ENCODE results near the gene CEP85L.

CEP85L gene

DNA sequence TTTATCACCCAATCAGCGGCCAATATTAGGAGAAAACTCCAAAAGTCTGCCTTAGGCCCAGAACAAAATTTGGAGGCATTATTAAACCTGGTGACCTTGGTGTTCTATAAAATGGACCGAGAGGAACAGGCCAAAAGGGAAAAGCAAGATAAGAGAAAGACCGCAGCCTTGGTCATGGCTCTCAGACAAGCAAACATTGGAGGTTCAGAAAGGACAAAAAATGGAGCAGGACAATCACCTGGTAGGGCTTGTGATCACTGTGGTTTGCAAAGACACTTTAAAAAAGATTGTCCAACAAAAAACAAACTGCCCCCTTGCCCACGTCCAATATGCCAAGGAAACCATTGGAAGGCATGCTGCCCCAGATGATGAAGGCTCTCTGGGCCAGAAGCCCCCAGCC lies 31.2 kb downstream of the CEP85L start:
- DNase-seq (ENCODE audit: low spot score) = no peak

DNA sequence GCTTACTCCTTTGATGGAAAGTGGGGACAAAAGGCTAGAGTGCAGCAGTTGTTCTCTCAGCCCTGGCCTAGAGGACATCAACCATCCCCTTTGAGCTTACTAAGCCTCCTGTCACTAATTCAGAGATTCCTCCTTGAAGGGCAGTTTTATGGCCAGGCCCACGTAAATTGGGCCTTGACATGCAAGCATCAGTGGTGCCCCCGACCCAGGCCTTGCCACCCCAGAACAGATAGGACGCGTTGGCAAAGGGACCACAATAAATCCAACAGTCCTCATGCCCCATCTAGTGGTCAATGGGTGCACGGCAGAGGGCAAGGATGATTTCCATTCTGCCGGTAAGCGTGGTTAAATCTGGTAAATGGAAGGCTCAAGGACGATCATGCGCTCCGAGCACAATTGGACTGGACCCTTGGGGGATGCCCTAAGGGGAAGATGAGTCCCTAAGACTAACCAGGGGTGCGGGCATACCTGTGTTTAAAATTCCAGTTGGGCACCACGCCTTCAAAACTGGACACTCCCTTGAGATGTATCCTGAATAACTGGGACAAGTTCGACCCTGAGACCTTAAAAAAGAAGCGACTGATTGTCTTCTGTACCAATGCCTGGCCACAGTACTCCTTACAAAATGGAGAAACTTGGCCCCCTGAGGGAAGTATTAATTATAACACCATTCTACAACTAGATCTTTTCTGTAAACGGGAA lies 32.6 kb downstream of the CEP85L start:
- peak; percentile 59 for DNase-seq (ENCODE audit: low spot score)

DNA sequence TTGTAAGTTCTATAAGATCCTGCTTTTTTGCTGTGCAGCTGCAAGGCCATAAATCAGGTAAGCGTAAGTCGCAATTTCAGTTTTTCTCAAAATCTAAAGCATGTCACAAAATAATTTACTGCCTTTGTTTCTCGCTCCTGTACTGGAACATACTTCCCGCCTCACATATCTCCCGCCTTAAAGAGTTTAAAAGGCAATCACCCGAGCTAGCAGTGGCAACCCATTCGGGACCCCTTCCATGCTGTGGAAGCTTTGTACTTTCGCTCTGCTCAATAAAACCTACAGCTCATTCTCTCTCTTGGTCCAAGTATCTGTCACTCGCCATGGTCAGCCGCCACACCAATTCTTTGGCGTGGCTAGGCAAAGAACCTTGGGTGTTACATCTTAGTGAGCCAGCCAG lies 34.0 kb downstream of the CEP85L start:
- DNase-seq (ENCODE audit: low spot score) = no peak

DNA sequence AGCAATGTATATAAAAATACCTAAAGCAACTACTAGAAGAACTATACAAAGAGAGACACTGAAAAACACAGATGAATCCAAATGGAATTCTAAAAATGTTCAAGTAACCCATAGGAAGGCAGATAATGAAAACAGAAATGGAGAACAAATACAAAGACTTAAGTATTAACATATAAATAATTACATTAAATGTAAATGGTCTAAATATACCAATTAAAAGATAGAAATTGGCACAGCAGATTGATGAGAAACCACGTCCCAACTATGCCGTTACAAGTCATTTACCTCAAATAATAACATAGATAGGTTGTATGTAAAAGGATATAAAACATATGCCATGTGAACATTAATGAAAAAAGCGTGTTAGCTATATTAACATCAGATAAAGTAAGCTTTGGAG lies 40.1 kb downstream of the CEP85L start:
- no peak for DNase-seq (ENCODE audit: low spot score)

DNA sequence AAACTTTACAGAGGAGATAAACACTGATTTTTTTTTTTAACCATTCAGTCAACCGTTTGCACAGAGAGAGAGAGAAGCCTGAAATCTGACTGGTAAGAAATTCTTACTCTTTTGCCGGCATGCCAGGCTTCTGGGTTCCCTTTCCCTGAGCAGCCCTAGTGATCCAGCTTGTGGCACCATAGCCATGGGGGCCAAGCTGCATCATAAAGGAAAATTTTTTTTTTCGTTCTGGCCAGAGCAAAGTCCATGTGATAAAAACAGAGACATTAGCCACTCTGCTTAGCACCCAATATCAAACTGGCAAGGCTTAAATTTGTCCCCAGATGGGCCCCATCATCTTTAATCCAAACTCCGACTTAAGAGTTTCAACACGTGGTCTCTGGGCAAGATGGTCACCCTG lies 44.5 kb downstream of the CEP85L start:
- DNase-seq (ENCODE audit: low spot score) = no peak

DNA sequence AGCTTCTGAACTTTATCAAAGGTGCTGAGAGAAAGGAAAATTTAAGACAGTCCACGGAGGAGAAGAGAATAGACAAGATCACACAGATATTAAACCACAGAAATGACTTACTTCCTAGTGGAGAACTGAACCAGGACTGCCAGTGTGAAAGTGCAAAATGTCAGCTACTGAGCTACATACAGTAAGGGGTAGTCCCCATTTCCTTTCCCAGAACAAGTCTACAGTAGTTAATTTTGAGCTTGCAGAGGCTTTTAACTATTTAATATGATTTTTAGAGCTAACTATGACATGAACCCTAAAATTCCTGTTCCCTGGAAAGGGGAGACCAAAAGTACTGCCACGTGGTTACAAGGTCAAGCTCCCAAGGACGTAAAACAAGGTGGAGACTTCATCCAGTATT lies 45.1 kb downstream of the CEP85L start:
- no peak for DNase-seq (ENCODE audit: low spot score)

DNA sequence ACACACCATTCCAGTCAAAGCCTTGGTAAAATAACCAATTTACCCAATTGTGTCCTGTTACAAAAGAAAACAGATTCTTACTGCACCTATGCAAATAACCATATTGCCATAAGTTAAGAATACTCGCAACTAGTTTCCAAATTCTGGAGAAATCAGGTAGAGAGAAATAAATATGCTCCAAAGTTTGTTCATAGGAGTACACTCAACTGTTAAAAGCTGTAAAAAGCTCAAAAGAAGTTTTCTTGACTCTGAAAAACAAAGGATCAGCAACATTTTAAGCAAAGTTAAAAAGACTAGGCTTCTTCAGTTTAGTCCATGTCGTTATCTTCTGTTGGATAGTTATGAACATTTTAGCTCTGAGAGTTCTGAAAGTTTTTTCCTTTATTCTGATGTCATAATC lies 48.0 kb downstream of the CEP85L start:
- no peak for DNase-seq (ENCODE audit: low spot score)

DNA sequence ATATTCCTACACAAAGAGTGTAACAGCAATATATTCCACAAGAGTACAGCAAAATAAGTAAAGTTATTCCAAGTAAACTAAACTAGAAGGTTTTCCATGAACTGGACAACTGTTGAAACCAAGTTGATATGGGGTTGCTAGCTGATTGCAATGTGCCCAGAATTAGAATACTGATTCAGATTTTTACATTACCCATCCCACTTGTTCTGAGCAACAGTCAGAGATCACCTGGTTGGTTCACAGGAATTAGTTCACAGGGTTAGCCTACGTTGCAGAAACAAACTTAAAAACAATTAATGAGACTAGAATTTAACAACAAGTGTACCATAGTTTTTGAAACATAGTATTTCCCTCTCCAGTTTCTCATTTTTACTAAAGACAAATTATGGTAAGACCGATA lies 49.1 kb downstream of the CEP85L start:
- no peak for DNase-seq (ENCODE audit: low spot score)

DNA sequence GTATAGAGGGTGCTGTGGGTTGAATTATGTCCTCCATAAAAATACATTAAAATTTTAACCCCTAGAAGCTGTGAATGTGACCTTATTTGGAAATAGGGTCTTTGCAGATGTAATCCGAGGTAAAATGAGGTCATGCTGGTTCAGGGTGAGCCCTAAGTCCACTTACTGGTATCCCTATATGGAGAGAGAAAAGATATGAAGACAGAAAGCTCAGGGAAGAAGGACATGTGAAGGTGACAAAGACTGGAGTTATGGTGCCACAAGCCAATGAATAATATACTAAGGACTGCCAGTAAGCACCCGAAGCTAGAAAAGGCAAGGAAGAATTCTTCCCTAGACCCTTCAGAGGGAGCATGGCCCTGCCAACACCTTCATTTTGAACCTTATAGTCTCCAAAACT lies 53.1 kb downstream of the CEP85L start:
- DNase-seq (ENCODE audit: low spot score) = no peak

DNA sequence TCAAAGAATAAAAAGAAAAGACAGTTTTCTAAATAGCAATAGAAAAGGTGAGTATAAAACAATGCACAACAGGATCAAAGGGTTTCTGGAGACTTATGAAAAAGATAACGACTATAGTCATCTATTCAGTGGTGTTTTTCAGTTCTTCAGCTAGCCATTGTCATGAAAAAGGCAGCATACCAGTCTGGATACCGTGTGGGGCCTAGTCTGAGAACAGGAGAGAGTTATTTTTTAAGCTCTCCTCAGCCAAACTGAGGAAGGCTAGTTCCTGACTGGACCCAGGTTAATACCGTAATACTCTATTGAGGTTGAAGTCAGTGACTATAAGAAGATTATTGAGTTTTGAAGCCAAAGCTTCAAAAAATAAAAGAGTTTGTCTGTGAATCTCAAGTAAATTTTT lies 53.8 kb downstream of the CEP85L start:
- no peak for DNase-seq (ENCODE audit: low spot score)

DNA sequence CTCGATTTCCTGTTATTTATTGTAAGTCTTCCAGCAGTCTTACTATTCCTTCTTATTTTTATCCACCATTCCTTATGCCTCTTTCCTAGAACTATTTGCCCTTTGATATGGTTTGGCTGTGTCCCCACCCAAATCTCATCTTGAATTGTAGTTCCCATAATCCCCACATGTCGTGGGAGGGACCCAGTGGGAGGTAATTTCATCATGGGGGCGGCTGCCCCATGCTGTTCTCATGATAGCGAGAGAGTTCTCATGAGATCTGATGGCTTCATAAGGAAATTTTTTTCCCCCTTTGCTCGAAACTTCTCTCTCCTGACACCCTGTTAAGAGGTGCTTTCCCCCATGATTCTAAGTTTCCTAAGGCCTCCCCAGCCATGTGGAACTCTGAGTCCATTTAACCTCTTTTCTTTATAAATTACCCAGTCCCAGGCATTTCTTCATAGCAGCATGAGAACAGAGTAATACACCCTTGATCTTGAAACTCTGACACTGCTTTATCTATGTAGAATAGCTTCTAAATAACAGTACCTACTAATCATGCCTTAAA lies 54.5 kb downstream of the CEP85L start:
- DNase-seq (ENCODE audit: low spot score) = no peak

DNA sequence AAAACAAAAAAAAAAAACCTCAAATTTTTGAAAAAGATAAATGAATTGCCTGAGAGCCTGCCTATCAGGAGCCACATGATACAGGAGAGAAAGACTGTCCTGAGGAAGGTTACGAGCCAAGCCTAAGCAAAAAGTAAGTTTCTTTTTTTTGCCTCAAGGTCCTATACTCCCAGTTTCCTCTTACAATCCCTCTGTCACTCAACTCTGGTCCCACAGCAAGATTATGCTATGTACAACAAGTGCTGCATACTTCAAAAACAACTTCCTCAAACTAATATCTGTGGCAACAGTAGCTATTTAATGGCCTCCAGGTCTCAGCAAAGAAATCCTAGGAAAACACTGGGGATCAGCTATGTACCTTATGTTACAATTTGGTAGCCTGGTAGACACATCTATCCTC lies 56.5 kb downstream of the CEP85L start:
- no peak for DNase-seq (ENCODE audit: low spot score)

DNA sequence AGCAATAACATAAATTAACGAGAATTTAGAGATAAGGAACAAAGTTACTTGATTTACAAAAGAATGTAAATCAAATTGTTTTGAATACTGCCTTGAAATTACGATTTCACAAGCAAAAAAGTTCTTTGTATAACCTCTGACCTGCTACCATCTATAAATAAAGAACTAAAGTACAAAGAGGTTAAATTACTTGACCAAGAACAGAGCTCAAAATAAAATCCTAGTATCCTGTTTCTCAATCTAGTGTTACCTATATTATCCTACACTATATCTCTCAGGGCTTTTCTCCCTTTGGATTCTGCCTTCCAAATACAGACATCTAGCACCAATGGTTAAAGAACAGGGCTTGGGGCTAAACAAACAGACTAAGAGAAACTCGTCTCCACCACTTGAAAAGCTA lies 59.5 kb downstream of the CEP85L start:
- no peak for DNase-seq (ENCODE audit: low spot score)

DNA sequence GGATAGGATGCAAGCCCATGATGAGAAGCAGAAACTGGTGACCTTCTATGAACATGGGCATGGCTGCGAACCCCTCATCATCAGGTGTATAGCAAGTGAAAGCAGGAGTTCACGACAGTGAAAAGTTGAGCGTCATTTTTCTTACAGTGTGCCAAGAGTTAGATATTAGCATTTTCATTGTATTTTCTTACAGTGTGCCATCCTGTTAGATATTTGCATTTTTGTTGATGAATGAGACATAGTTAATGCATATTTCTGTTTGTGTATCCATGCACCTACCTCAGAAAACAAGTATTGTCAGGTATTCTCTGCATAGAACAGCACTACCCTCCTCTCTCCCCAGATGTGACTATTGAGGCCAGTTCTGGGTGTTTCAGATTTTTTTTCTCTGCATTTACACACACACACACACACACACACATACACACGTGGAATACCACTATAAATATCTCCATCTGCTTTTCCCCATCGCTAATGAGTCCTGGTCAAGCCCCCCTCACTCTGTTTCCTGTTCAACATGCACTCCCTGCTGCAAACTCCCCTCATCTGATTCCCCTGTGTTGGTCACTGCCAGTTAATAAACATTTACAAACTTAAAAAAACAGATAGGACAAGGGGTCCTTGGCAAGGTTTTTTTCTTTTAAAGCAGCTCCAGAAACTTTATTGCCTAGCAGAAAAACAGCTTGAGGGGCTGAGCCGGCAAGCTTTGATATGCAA lies 61.6 kb downstream of the CEP85L start:
- DNase-seq (ENCODE audit: low spot score) = no peak

DNA sequence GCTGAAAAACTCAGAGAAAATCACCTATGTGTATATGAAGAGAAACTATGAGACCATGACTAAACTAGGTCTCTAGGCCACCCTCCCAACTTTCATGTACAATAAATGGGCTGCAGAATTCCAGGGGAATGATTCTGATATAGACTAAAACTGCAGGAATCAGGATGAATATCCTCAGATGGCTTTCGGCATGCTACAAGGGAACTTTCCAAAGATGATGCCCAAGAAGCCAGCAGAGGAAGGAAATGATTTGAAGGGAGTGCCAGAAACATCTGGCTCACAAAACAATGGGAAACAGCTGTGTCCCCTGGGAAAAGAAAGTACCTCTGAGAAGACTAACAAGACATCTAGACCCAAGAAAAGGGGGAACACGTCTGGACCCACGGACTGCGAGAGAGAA lies 62.2 kb downstream of the CEP85L start:
- no peak for DNase-seq (ENCODE audit: low spot score)

DNA sequence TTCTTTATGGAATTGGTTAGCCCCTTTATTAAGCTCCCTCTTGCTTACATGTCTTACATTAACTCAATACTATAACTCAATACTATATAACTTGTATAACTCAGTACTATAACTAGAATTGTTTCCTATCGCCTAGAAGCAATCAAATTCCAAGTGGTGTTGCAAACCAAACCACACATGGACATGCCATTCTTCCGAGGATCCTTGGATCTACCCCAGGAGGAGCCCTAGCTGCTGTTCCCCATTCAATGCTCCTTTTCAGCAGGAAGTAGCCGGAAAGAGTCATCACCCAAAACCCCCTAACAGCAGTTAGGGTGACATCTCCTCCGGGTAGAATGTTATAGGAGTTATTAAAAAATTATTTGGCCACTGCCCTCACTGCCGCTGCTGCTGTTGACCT lies 62.8 kb downstream of the CEP85L start:
- DNase-seq (ENCODE audit: low spot score) = no peak

DNA sequence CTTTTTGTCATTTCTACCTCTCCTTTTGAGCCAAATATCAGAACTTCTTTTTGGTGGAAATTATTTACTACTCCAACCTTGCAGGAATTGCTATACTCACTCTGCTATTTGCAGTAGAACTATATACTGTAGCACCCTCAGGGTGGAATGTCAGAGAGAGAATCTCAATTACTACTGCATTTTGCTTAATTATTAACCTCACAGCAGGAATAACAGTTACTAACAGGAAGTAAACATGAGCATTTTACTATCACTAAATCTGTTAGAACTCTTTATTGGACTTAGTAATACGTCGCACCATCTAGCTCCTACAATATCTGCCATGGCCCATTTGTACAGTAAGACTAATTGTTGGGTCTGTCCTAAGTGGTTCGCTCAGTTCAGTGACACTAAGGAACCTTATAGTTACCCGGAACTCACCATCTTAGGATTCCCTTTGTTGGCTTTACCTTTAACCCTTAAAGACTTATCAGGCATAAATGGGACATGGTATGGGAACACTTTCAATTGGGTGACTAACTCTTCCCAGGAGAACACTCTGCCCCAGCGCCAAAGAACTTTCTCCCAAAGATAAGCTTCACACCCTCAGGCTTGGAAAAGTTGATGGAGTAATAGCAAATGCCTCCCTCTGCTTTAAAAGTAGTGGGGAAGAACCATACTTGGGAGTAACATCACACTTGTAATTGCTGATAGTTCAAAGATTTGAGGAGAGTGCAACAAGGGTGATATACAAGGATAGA lies 64.5 kb downstream of the CEP85L start:
- no peak for DNase-seq (ENCODE audit: low spot score)

DNA sequence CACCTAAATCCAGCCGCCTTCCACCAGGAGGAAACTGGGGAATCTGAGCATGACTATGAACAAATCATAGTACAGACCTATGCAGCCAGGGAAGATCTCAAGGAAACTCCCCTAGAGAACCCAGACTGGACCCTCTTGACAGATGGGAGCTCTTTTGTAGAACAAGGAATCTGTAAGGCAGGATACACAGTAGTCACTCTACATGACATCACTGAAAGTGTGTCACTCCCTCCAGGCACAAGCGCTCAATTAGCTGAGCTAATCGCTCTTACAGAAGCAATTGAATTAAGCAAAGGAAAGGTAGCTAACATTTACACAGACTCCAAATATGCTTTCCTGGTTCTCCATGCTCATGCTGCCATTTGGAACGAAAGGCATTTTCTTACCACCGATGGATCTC lies 66.5 kb downstream of the CEP85L start:
- no peak for DNase-seq (ENCODE audit: low spot score)

DNA sequence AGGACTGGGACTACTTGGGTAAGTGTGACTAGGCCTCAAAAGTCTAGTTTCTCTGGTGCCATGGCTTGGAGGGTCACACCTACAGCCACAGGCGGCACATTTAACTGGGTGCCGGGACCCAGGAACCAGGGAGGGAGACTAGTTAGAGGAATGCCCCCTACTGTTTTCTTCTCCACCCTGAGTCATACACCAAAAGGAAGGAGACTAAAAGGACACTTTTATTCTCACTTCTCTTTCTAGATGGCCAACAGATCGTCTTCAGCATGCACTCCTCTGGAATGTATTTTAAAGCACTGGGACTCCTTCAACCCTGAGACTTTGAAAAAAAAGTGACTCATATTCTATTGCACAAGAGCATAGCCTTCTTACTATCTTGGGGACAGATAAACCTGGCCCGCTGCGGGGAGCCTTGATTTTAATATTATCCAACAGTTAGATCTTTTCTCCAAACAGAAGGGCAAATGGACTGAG lies 69.9 kb downstream of the CEP85L start:
- DNase-seq (ENCODE audit: low spot score) = no peak

DNA sequence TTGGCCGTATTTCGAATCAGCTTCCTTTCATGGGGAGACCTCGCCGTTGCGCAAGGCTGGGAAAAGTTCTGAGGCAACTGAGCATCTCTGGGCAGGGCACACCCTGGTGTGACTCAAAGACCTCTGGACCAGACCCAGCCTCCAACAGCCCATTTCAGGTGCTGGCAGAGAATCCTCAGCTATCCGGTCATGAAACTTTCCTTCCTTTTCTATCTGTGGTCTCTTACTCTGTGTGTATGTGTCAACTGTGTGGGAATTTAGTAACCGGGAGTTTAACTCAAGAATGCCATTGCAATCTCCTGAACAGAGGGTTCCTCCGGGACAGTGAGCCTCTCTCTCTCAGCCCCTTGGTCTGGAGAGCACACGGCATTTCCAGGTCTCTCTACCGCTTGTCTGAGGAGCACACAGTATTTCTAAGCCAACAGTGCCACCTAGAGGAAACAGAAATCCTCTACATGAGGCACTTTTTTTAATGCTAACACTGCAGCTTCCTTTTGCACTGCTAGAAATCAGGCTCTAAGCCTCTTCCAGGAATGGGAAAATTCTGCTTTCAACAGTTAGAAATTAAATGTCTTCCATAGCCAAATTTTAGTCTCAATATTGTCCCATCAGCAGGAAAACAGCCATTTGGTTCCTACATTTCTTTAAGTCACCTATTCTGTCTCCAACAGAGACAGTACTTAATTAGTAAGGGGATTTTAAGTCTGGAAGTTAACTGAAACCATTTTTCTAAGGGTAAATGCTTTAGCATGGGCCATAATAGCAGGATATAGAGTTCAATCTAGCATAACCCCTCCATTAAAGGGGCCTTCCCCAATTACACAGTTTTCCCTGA lies 70.6 kb downstream of the CEP85L start:
- DNase-seq (ENCODE audit: low spot score) = peak; percentile 68

DNA sequence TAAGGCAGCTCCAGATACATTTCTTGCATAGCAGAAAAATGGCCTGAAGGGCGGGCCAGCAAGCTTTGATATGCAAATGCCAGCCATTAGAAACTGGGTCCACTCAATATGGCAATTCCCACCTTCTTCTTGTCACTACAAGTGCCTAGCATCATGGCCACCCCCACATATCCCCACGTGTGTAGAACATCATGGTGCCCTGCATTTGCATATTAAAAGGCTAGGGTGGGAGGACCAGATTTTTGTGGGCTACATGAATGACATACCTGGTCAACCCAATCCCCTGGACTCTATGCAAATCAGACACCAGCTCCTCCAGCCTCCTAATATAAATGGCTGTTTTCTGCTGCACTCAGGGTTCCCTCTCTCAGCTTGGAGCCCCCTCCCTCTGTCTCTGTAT lies 71.6 kb downstream of the CEP85L start:
- no peak for DNase-seq (ENCODE audit: low spot score)

DNA sequence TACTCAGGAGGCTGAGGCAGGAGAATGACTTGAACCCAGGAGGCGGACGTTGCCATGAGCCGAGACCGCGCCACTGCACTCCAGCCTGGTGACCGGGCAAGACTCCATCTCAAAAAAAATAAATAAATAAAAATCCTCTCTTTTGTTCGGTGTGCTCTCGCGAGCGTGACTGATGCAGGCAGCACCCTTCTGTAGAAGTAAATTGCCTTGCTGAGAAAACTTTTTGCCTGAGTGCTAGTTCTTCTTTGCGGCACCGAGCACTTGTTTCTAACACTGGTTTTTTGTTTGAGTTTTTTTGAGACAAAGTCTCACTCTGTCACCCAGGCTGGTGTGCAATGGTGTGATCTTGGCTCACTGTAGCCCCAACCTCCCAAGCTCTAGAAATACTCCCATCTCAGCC lies 72.8 kb downstream of the CEP85L start:
- DNase-seq (ENCODE audit: low spot score) = no peak

All from globus pallidus (tissue), 1 donor.